GM12878 (cell line): Measurements from ENCODE around the gene KNSTRN. TPM values are rescaled to one million over a fixed set of nuclear protein-coding genes. Genes with fewer than 3 reads are reported as not detected.

Experiments used
- ATAC-seq: fragments of 200-7000 bp; cut with Tn5 transposase; 3 replicates; pipeline ENCODE4 v1.9.1; 2020; ENCODE audit warnings: mild to moderate bottlenecking, moderate library complexity
- BruUV-seq: library from RNA; stranded (reverse); fragments of 400-500 nt; replicated peaks from 2 replicates; lab custom pipeline; 2021; lab: Mats Ljungman, UMichigan
- CTCF ChIA-PET: fragments of 300-600 bp; sonication (Branson Sonifier 250); formaldehyde crosslinking; extraction: SDS; loops from one replicate; lab custom pipeline; 2021; ENCODE audit warnings: inconsistent platforms; lab: Yijun Ruan, JAX
- POLR2A ChIA-PET: fragments of 350-600 bp; formaldehyde crosslinking; extraction: SDS; loops from one replicate; lab custom pipeline; 2021; ENCODE audit warnings: inconsistent platforms; lab: Charles Lee
- RAD21 ChIA-PET: fragments of 300-600 bp; sonication (Branson Sonifier 250); formaldehyde crosslinking; loops from one replicate; lab custom pipeline; 2023; ENCODE audit warnings: antibody characterized with exemption; ENCODE audit not compliant: unreplicated experiment; lab: Charles Lee
- SMC1A ChIA-PET: fragments of 300-600 bp; sonication (Branson Sonifier 250); formaldehyde crosslinking; loops from one replicate; lab custom pipeline; 2023; ENCODE audit not compliant: unreplicated experiment, uncharacterized antibody; lab: Charles Lee
- DNase-seq: peaks from one replicate; pipeline ENCODE4 v3.0.0-alpha.2; 2011; ENCODE audit warnings: low read depth, low spot score
- FAIRE-seq: peaks from 3 replicates; lab custom pipeline; 2011; peaks lifted over from hg19 to GRCh38; lab: Jason Lieb, UNC
- H2AFZ ChIP-seq: 2 replicates; pipeline ENCODE4 v1.6.0; 2011; ENCODE audit warnings: low read depth, low read length, control low read depth; ENCODE audit not compliant: control insufficient read depth
- H3K27ac ChIP-seq: 2 replicates; pipeline ENCODE4 v1.5.1; 2011; ENCODE audit warnings: control low read depth; ENCODE audit not compliant: control insufficient read depth, insufficient read depth
- H3K27me3 ChIP-seq, 2 experiments: replicated peaks in 1 of 2; 2 replicates each; pipeline versions ENCODE4 v1.6.0 to v1.6.1; 2011; ENCODE audit warnings: low read length in 1 of 2; ENCODE audit not compliant: control insufficient read depth in 2 of 2, insufficient read depth in 2 of 2
- H3K36me3 ChIP-seq, 2 experiments: 2 replicates each; pipeline ENCODE4 v1.5.1; 2011; ENCODE audit warnings: low read length in 1 of 2; ENCODE audit not compliant: control insufficient read depth in 2 of 2, insufficient read depth in 2 of 2
- H3K4me1 ChIP-seq: 2 replicates; pipeline ENCODE4 v1.6.1; 2011; ENCODE audit warnings: mild to moderate bottlenecking, low read length, moderate library complexity, mixed read lengths; ENCODE audit not compliant: control insufficient read depth, insufficient read depth
- H3K4me2 ChIP-seq: 2 replicates; pipeline ENCODE4 v1.6.0; 2011; ENCODE audit warnings: control low read depth; ENCODE audit not compliant: control insufficient read depth, insufficient read depth
- H3K4me3 ChIP-seq: fragments of 200-600 bp; sonication (generic); 2 replicates; pipeline ENCODE4 v1.5.1; 2016
- H3K79me2 ChIP-seq: 2 replicates; pipeline ENCODE4 v1.6.0; 2011; ENCODE audit warnings: low read length; ENCODE audit not compliant: control insufficient read depth, insufficient read depth
- H3K9ac ChIP-seq: 2 replicates; pipeline ENCODE4 v1.8.0; 2011; ENCODE audit warnings: low read length, control low read depth, mixed read lengths; ENCODE audit not compliant: control insufficient read depth, insufficient read depth
- H3K9me3 ChIP-seq: replicated peaks from 3 replicates; pipeline ENCODE4 v1.5.1; 2011; ENCODE audit warnings: mild to moderate bottlenecking, low read length; ENCODE audit not compliant: control insufficient read depth, insufficient read depth
- H4K20me1 ChIP-seq: 2 replicates; pipeline ENCODE4 v1.6.0; 2011; ENCODE audit not compliant: control insufficient read depth, insufficient read depth
- CEBPB ChIP-seq, 2 experiments: fragments of 150-350 bp in 1 of 2; IDR thresholded peaks; 2 replicates each; pipeline ENCODE4 v1.6.1; 2012 to 2014; ENCODE audit warnings: low read depth in 2 of 2, low read length in 2 of 2, borderline replicate concordance in 1 of 2, inconsistent platforms in 1 of 2
- CUX1 ChIP-seq: IDR thresholded peaks from 2 replicates; pipeline ENCODE4 v1.6.1; 2012; ENCODE audit warnings: improper control_type of control experiment, low read depth, low read length; ENCODE audit not compliant: insufficient replicate concordance
- EGR1 ChIP-seq, 2 experiments: IDR thresholded peaks; 1 replicate in 1 of 2; 2 replicates in 1 of 2; pipeline ENCODE4 v1.6.1; 2011 to 2012; ENCODE audit warnings: low read depth in 2 of 2, low read length in 2 of 2, borderline replicate concordance in 1 of 2, mild to moderate bottlenecking in 1 of 2, moderate library complexity in 1 of 2
- MYC ChIP-seq: IDR thresholded peaks from 2 replicates; pipeline ENCODE4 v1.6.1; 2011; ENCODE audit warnings: mild to moderate bottlenecking, low read length, moderate library complexity, inconsistent platforms; ENCODE audit not compliant: insufficient read depth, insufficient replicate concordance, insufficient read length, severe bottlenecking
- POLR2AphosphoS2 ChIP-seq: IDR thresholded peaks from 2 replicates; pipeline ENCODE4 v1.6.1; 2011; ENCODE audit warnings: low read depth, mild to moderate bottlenecking, low read length, improper control_type of control experiment, moderate library complexity
- SIN3A ChIP-seq: IDR thresholded peaks from 2 replicates; pipeline ENCODE4 v1.6.1; 2012; ENCODE audit warnings: low read depth, low read length, improper control_type of control experiment
- ZBTB4 ChIP-seq: fragments of 450-650 bp; formaldehyde crosslinking; IDR thresholded peaks from 2 replicates; pipeline ENCODE4 v1.4.0; 2022; ENCODE audit warnings: mild to moderate bottlenecking, moderate library complexity
- WGBS: methylation state at CpG from one replicate; pipeline ENCODE4 v1.1.6; 2016; ENCODE audit warnings: low lambda C conversion rate; ENCODE audit not compliant: insufficient replicate concordance, insufficient coverage; ENCODE audit errors: missing lambda C conversion rate; 5-methylcytosine and 5-hydroxymethylcytosine counted together
- in situ Hi-C: fragments of 300-500 bp; cut with MboI; formaldehyde crosslinking; loops from 9 replicates; pipeline ENCODE4 v1.14.3; 2018; ENCODE audit warnings: mixed read lengths
- intact Hi-C: fragments of 100-400 bp; cut with micrococcal nuclease; formaldehyde crosslinking; loops from one replicate; pipeline ENCODE4 v1.14.2; 2022; ENCODE audit not compliant: unreplicated experiment
- polyA plus RNA-seq, 11 experiments: library from polyadenylated mRNA; depleted of rRNA in 4 of 11; unstranded in 6 of 11; stranded (reverse) in 5 of 11; fragments of >200 nt; fragmentation: Nextera tagmentation in 4 of 11; fragmentation: Illumina TruSeq in 1 of 11; extraction: Ambion mirVana in 4 of 11; extraction: Trizol in 1 of 11; gene quantifications; 1 replicate in 1 of 11; 2 replicates in 10 of 11; pipeline versions ENCODE4 v1.2.1 to v1.2.3, GENCODE V29; 2011 to 2016; ENCODE audit warnings: inconsistent platforms in 2 of 11, missing spikeins in 2 of 11, low read depth in 1 of 11
- total RNA-seq, 4 experiments: library from RNA; depleted of rRNA in 3 of 4; stranded (reverse); fragments of >200 nt in 3 of 4; fragmentation: Illumina TruSeq in 1 of 4; extraction: Trizol in 1 of 4; gene quantifications; 2 replicates each; pipeline versions ENCODE4 v1.2.1 to v1.2.3, GENCODE V29; 2013 to 2021

Gene KNSTRN
- total and polyA plus RNA-seq, 10 of the 15 experiments (the other 5 are each of a cell fraction or from before 2014, with no cell fraction given), result 30.3 to 72.1 (median 47.1) TPM

GRCh38 chr15:40441565-40442531, 59.3 kb downstream of the KNSTRN start (continued):
- peak in 1 of 2 experiments; percentile 58; a peak in 2 of 3 replicates for TF ChIP-seq EGR1 (IDR thresholded peaks at IDR 0.05; ENCODE audit: borderline replicate concordance in 1 of 2, low read depth in 2 of 2, low read length in 2 of 2)

- Histone ChIP-seq H3K4me1 (peaks cover 11% of the 10 kb centered on the region), H2AFZ (no peak overlapping the region), H3K27ac (no peak overlapping the region), H3K4me3 (no peak overlapping the region), H3K27me3 (peaks cover 3 to 4% of the 10 kb centered on the region in 2 experiments; a peak in 3 of 4 replicates), H3K4me2 (peak overlapping the region; percentile 89), H4K20me1 (peaks cover 23% of the 10 kb centered on the region), H3K79me2 (peaks cover 32% of the 10 kb centered on the region), H3K9ac (no peak overlapping the region; the same call in 1 of the 2 replicates), H3K9me3 (no peaks in the 10 kb centered on the region), H3K36me3 (0 out of 4 replicates have a peak, but pooled peaks cover 0 to 4% of the 10 kb centered on the region in 2 experiments)
- 96% methylated on average over 4 of the region's 4 CpGs for WGBS
- RAD21 ChIA-PET, result interaction anchor here (1.4 to 1.7 kb wide), 2 partner anchors 8 to 14 kb away, joined by 3 to 9 read pairs; no protein-coding TSS in a partner anchor
- in situ Hi-C loops (no loop called here), intact Hi-C loops (loop anchor here (10.0 kb wide), 1 partner anchor 152 kb away; the partner anchor contains the start of gene KNL1)
- DNase-seq, result no peak
- POLR2A ChIA-PET, result interaction anchor here (0.6 to 4.1 kb wide), 8 partner anchors 9 to 555 kb away, joined by 3 to 26 read pairs (median 4); partner anchors contain the start of genes CHST14 and RAD51
- BruUV-seq, result no TSS peak
- CTCF ChIA-PET, result interaction anchor here (0.8 to 1.6 kb wide), 7 partner anchors 8 to 133 kb away, joined by 3 to 12 read pairs (median 3); no protein-coding TSS in a partner anchor
- no peak for ATAC-seq
- SMC1A ChIA-PET, result interaction anchor here (0.9 to 1.7 kb wide), 7 partner anchors 8 to 64 kb away, joined by 3 to 5 read pairs (median 4); no protein-coding TSS in a partner anchor
- no peak for FAIRE-seq
- TF ChIP-seq ZBTB4 (no peak), CEBPB (IDR thresholded peaks at IDR 0.05; ENCODE audit: borderline replicate concordance in 1 of 2, low read depth in 2 of 2, low read length in 2 of 2) (no peak), CUX1 (no peak), POLR2AphosphoS2 (no peak), SIN3A (no peak), MYC (no peak)
Observed at GRCh38 chr15:40443255-40443654, 60.7 kb downstream of the KNSTRN start.
